Smooth muscle cell (in vitro differentiated cells): Measurements from ENCODE around the gene CDRT15. TPM values are rescaled to one million over a fixed set of nuclear protein-coding genes. Genes with fewer than 3 reads are reported as not detected.
"Not testable (repeated sequence)": the region's sequence is repeated elsewhere in the genome, so short reads cannot be mapped to it uniquely, and the experiment has no call there.

Experiments used
- DNase-seq: peaks from one replicate; lab custom pipeline; 2025; ENCODE audit not compliant: unreplicated experiment; lab: John Stamatoyannopoulos, UW
- H2AFZ ChIP-seq: fragments of 200-600 bp; sonication (generic); 2 replicates; pipeline ENCODE4 v1.6.0; 2016; ENCODE audit warnings: antibody characterized with exemption, low read depth, mild to moderate bottlenecking
- H3F3A ChIP-seq: fragments of 200-600 bp; sonication (generic); 2 replicates; pipeline ENCODE4 v1.6.0; 2017; ENCODE audit warnings: antibody characterized with exemption, low read depth
- H3K27ac ChIP-seq: fragments of 200-600 bp; sonication (generic); 2 replicates; pipeline ENCODE4 v1.5.1; 2016; ENCODE audit warnings: low read depth, mild to moderate bottlenecking
- H3K27me3 ChIP-seq: fragments of 200-600 bp; sonication (generic); 2 replicates; pipeline ENCODE4 v1.6.1; 2016; ENCODE audit warnings: low read depth, mild to moderate bottlenecking
- H3K36me3 ChIP-seq: fragments of 200-600 bp; sonication (generic); 2 replicates; pipeline ENCODE4 v1.5.1; 2016; ENCODE audit warnings: low read depth
- H3K4me1 ChIP-seq: fragments of 200-600 bp; sonication (generic); 2 replicates; pipeline ENCODE4 v1.5.1; 2016; ENCODE audit warnings: low read depth
- H3K4me2 ChIP-seq: fragments of 200-600 bp; sonication (generic); 2 replicates; pipeline ENCODE4 v1.6.0; 2016; ENCODE audit warnings: mild to moderate bottlenecking
- H3K4me3 ChIP-seq: fragments of 200-600 bp; sonication (generic); 2 replicates; pipeline ENCODE4 v1.5.1; 2016; ENCODE audit warnings: mild to moderate bottlenecking
- H3K79me2 ChIP-seq: fragments of 200-600 bp; sonication (generic); 2 replicates; pipeline ENCODE4 v1.6.0; 2016; ENCODE audit warnings: low read depth, mild to moderate bottlenecking
- H3K9ac ChIP-seq: fragments of 200-600 bp; sonication (generic); 2 replicates; pipeline ENCODE4 v1.6.0; 2016; ENCODE audit warnings: low read depth
- H3K9me3 ChIP-seq: fragments of 200-600 bp; sonication (generic); replicated peaks from 2 replicates; pipeline ENCODE4 v1.5.1; 2016; ENCODE audit warnings: low read depth
- H4K20me1 ChIP-seq: fragments of 200-600 bp; sonication (generic); 2 replicates; pipeline ENCODE4 v1.6.0; 2016; ENCODE audit warnings: low read depth
- WGBS: methylation state at CpG from one replicate; pipeline ENCODE4 v1.1.7; 2016; ENCODE audit warnings: low lambda C conversion rate; 5-methylcytosine and 5-hydroxymethylcytosine counted together
- polyA plus RNA-seq: library from polyadenylated mRNA; unstranded; fragments of >200 nt; fragmentation: Nextera tagmentation; extraction: Ambion mirVana; gene quantifications from 2 replicates; pipeline ENCODE4 v1.2.1, GENCODE V29; 2016
- total RNA-seq: library from RNA; depleted of rRNA; stranded (reverse); fragments of >200 nt; gene quantifications from 2 replicates; pipeline ENCODE4 v1.2.3, GENCODE V29; 2014

CDRT15 gene
- total and polyA plus RNA-seq, 2 experiments from 2014 or later: not detected

GRCh38 chr17:14190774-14191173 is 45.9 kb downstream of the CDRT15 start:
- H3K4me1 ChIP-seq, H3K27me3 ChIP-seq, H3F3A ChIP-seq, H3K36me3 ChIP-seq, H3K9ac ChIP-seq, H3K4me3 ChIP-seq, H4K20me1 ChIP-seq, H3K27ac ChIP-seq, H3K79me2 ChIP-seq, H2AFZ ChIP-seq, H3K4me2 ChIP-seq, DNase-seq, H3K9me3 ChIP-seq: not testable (repeated sequence)
- WGBS: 29% methylated on average over 1 of the region's 1 CpG

- WGBS: 97% methylated on average over 3 of the region's 4 CpGs
- H3K27ac ChIP-seq, H3K9me3 ChIP-seq, H3K4me2 ChIP-seq, H3K27me3 ChIP-seq, H3K4me1 ChIP-seq, H3K4me3 ChIP-seq, H3K9ac ChIP-seq, H2AFZ ChIP-seq, H4K20me1 ChIP-seq, H3K79me2 ChIP-seq, DNase-seq, H3K36me3 ChIP-seq, H3F3A ChIP-seq: not testable (repeated sequence)
Observed at GRCh38 chr17:14186443-14186842, 50.2 kb downstream of the CDRT15 start.

Other genes with a start within 250 kb of the CDRT15 start
- gene COX10, start 167.4 kb downstream of the CDRT15 start, total RNA-seq: 18.4 and 22.8 TPM in 2 replicates
- 15.1 and 16.8 TPM in 2 replicates for gene COX10, start 167.4 kb downstream of the CDRT15 start, polyA plus RNA-seq
- gene HS3ST3B1, start 64.2 kb upstream of the CDRT15 start, total RNA-seq: 17.3 and 20.6 TPM in 2 replicates
- 11.3 and 13.2 TPM in 2 replicates for gene HS3ST3B1, start 64.2 kb upstream of the CDRT15 start, polyA plus RNA-seq